T-cell (primary cell): ENCODE results near the gene CDHR1. TPM values are rescaled to one million over a fixed set of nuclear protein-coding genes. Genes with fewer than 3 reads are reported as not detected.

Experiments
- total RNA-seq, 35 experiments: library from RNA in 6 of 35; stranded (reverse) in 6 of 35; fragments of 120-200 nt in 1 of 35; gene quantifications; one replicate each; pipeline versions ENCODE4 v1.2.1 to v1.2.4 and lab custom pipeline; 2013 to 2026

CDHR1 gene
- total RNA-seq, 5 donors from 2014 or later (not counting 1 experiment from before 2014, with no cell fraction given) = 0.41 to 2.1 (median 1.1) TPM

Other genes with a start within 250 kb of the CDHR1 start
- gene GHITM, start 55.0 kb upstream of the CDHR1 start, total RNA-seq = 10 to 100 TPM; 68.6 to 84.9 (median 83.8) TPM
- gene GPR15LG, start 20.7 kb upstream of the CDHR1 start, total RNA-seq = not detected
- not detected for gene LRIT2, start 31.0 kb downstream of the CDHR1 start, total RNA-seq
- gene LRIT1, start 47.0 kb downstream of the CDHR1 start, total RNA-seq = not detected
- not detected for gene RGR, start 50.5 kb downstream of the CDHR1 start, total RNA-seq
- gene CCSER2, start 134.1 kb downstream of the CDHR1 start, total RNA-seq = 100 to 1,000 TPM; 109 to 137 (median 115) TPM